Memory B cell (primary cell): ENCODE results near the gene ZNF628.
"Not testable (repeated sequence)": the region's sequence is repeated elsewhere in the genome, so short reads cannot be mapped to it uniquely, and the experiment has no call there.

Source experiments
- ATAC-seq: fragments of 150-1000 bp; cut with Tn5 transposase; 2 replicates; pipeline ENCODE4 v1.10.0; 2021; ENCODE audit warnings: low read depth, mild to moderate bottlenecking, moderate library complexity
- DNase-seq, 2 donors: peaks; one replicate each; pipeline ENCODE4 v3.0.0; 2022; ENCODE audit warnings: low spot score in 2 of 2
- H3K27ac Mint-ChIP-seq: one replicate; pipeline ENCODE4 v1.8.0; 2022; ENCODE audit warnings: mild to moderate bottlenecking, moderate library complexity, mixed read lengths
- H3K27me3 Mint-ChIP-seq: one replicate; pipeline ENCODE4 v1.8.0; 2022; ENCODE audit warnings: mixed read lengths
- H3K36me3 Mint-ChIP-seq: one replicate; pipeline ENCODE4 v1.8.0; 2022; ENCODE audit warnings: mild to moderate bottlenecking, mixed read lengths
- H3K4me1 Mint-ChIP-seq: one replicate; pipeline ENCODE4 v1.8.0; 2022; ENCODE audit warnings: mixed read lengths
- H3K4me3 Mint-ChIP-seq: one replicate; pipeline ENCODE4 v1.8.0; 2022; ENCODE audit warnings: mild to moderate bottlenecking, moderate library complexity, mixed read lengths
- H3K9me3 Mint-ChIP-seq: one replicate; pipeline ENCODE4 v1.8.0; 2022; ENCODE audit warnings: mixed read lengths

The ZNF628 gene

DNA sequence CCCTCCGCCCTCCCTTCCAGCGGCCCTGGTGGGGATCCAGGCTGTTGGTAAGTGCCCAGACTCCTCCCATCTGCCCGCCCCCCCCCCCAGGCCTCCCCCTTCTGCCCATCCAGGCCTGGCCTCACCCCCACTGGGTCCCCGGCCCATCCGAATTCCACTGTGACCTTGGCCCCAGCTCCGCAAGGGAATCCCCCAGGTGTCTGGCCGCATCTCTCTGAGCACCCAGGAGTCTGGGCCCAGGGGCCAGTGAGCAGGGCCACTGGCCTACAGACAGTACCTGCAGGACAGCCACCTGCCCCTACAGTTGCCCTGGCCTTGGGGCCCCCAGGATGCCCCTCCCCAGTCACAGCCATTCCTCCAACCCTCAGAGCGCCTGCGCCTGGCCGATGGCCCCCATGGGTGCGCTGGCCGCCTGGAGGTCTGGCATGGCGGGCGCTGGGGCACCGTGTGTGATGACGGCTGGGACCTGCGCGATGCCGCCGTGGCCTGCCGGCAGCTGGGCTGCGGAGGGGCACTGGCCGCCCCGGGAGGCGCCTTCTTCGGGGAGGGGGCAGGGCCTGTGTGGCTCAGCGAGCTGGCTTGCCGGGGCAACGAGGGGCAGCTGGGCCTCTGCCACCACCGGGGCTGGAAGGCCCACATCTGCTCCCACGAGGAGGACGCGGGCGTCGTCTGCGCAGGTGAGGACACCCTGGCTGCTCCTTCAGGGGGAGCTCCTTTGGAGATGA is 12.7 kb downstream of the ZNF628 start:
- peaks cover 8% of the 10 kb centered on the region for H3K4me1 Mint-ChIP-seq
- no peak for ATAC-seq
- peaks cover 8% of the 10 kb centered on the region for H3K27me3 Mint-ChIP-seq
- no peaks in the 10 kb centered on the region for H3K36me3 Mint-ChIP-seq
- DNase-seq: no peak
- H3K27ac Mint-ChIP-seq: no peak overlapping the region
- H3K4me3 Mint-ChIP-seq: no peak overlapping the region
- H3K9me3 Mint-ChIP-seq: no peaks in the 10 kb centered on the region

DNA sequence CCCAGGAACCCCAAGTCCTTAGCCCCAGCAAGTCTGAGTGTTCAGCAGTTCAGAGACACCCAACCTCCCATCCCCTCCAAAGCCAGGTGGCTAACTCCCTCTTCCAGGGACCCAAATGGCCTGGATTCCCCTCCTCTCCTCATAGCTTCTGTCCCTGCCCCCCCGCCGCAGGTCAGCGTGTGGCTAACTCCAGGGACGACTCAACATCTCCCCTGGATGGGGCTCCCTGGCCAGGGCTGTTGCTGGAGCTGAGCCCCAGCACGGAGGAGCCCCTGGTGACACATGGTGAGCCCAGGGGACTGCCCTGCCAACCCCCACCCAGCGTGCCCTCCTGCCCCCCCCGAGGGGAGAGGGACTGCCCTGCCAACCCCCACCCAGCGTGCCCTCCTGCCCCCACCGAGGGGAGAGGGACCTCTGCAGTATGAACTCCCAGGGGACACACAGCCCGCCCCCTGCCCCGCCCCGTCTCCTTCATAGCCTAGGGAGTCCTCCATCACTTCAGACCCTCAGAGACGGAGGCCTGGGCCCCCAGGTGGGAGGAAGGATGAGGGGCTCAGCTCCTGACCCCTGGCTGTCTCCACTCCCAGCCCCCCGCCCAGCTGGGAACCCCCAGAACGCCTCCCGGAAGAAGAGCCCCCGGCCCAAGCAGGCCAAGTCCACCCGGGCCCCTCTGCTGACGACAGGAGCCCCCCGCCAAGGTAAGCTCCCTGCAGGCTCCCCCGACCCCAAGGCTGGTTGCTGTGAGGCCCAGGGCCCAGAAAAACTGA is 13.5 kb downstream of the ZNF628 start:
- H3K27me3 Mint-ChIP-seq: peaks cover 9% of the 10 kb centered on the region
- peaks cover 10% of the 10 kb centered on the region for H3K4me1 Mint-ChIP-seq
- H3K4me3 Mint-ChIP-seq: no peak overlapping the region
- no peak overlapping the region for H3K27ac Mint-ChIP-seq
- H3K36me3 Mint-ChIP-seq: no peaks in the 10 kb centered on the region
- no peaks in the 10 kb centered on the region for H3K9me3 Mint-ChIP-seq
- no peak for ATAC-seq
- no peak for DNase-seq

DNA sequence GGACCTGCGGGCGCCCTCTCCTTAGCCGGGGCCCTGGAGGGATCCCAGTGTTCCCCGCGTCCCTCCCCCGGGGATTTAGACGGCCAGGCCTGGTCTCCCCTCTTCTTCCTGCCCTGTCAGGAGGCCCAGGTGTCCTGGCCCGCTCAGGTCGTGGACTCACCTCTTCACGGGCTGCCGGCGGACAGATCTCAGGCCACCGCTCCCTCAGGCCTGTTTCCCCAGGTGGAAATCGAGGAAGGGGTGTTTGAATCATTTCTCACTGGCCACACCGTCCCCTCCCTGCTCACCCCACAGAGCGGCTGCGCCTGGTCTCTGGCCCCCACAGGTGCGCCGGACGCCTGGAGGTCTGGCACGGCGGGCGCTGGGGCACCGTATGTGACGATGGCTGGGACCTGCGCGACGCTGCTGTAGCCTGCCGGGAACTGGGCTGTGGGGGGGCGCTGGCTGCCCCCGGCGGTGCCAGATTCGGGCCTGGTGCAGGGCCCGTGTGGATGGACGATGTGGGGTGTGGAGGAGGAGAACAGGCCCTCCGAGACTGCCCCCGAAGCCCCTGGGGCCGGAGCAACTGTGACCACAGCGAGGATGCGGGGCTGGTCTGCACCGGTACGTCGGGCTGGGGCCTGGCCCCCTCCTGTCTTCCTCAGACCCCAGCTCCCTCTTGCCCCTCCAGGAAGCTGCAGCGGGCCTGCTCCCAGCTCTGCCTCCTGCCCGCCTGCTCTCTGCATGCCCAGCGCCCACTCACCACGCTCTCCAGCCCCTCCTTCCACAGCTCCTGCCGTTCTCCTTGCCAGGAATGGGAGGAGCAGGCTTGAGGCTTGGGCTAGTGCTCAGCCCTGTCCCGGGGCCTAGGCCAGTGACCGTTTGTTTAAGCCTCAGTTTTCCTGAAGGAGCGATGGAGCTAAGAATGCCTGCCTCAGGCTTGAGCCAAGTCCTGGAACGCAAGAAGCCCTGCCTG is 14.3 kb downstream of the ZNF628 start:
- DNase-seq: no peak
- H3K9me3 Mint-ChIP-seq: no peaks in the 10 kb centered on the region
- no peaks in the 10 kb centered on the region for H3K36me3 Mint-ChIP-seq
- ATAC-seq: no peak
- H3K4me3 Mint-ChIP-seq: no peak overlapping the region
- peaks cover 10% of the 10 kb centered on the region for H3K4me1 Mint-ChIP-seq
- no peak overlapping the region for H3K27ac Mint-ChIP-seq
- H3K27me3 Mint-ChIP-seq: peaks cover 9% of the 10 kb centered on the region

DNA sequence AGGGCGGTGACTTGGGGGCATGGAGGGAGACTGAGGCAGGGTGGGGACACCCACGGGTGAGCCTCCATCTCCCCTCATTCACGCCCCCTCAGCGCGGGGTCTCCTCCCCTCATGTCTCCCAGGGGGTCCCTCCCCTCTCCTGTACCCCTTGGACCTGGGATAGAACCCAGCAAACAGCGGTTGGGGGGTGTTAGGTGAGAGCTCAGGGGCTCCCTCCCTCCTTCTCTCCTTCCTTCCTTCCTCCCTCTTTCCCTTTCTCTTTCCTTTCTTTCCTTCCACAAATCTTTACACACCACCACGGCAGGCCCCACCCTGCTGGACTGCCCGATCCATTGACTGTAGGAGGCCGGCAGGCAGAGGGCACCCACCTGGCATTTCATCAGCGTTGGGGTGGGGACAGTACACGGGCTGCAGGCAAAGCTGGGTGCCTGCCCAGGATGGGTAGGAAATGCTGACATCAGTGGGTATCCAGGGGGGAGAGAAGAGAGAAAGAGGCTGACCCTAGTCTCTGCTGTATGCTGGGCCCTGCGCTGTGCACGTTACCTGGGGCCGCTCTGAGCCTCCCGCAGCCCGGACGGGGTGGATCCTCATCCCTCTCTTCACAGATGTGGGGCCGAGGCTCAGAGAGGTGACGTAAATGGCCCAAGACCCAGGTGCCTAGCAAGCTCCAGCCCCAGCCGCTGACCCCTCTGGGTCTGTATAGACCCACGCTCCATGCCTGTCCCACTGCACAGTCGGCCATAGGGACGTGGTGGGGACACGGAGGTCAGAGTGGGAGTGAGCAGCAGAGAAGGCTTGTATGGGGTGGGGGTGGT is 15.3 kb downstream of the ZNF628 start:
- Mint-ChIP-seq H3K4me1 (peaks cover 6% of the 10 kb centered on the region), H3K36me3 (no peaks in the 10 kb centered on the region), H3K27ac (no peak overlapping the region), H3K27me3 (peaks cover 9% of the 10 kb centered on the region), H3K4me3 (no peak overlapping the region), H3K9me3 (no peaks in the 10 kb centered on the region)
- DNase-seq: no peak
- ATAC-seq: no peak

DNA sequence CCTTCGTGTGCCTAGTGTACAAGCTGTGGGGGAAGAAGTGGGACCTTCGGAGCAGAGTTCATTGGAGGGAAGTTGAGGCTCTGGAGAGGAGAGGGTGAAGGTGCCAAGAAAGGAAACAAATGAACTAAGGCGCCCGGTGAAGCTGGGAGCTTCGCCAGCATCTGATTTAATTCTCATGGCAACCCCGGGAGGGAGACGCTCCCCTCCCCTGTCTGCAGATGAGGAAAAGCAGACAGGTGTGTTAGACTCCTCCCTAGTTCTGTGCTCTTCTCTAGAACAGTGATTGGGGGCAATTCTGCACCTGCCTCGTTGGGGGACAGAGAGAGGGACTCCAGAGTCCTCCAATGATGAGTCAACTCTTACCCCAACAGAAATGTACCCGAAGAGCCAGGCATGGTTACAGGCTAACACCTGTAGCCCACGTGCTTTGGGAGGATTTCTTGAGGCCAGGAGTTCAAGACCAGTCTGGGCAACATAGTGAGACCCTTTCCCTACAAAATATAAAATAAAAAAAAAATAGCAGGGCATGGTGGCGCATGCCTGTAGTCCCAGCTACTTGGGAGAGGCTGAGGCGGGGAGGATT is 16.0 kb downstream of the ZNF628 start:
- Mint-ChIP-seq H3K27ac (no peak overlapping the region), H3K27me3 (peaks cover 9% of the 10 kb centered on the region), H3K4me3 (no peak overlapping the region), H3K36me3 (no peaks in the 10 kb centered on the region), H3K9me3 (no peaks in the 10 kb centered on the region), H3K4me1 (peaks cover 6% of the 10 kb centered on the region)
- DNase-seq (no peak), ATAC-seq (no peak)

DNA sequence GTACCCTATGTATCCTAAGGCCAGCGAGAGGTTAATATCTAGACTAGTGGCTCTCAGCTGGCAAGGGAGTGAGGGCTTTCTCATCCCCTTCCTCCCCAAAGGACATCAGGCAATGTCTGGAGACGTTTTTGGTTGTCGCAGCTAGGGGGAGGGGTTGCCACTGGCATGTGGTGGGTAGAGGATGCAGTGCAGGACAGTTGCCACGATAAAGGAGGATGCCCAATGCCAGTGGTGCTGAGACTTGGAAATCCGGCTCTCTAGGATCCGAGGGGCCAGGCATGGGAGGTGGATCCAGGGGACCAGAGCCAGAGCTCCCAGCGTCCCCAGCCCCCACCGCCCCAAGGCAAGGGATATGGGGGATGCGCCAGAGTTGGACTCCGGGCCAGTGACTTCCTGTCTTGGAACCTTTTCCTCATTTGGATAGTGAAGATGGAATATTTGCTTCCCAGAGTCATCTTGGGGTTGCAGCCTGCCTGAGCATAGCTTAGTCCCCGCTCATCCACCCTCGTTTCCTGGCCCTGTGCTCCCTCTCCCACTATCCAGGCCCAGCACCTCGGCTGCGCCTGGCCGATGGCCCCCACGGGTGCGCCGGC is 16.7 kb downstream of the ZNF628 start:
- peaks cover 6% of the 10 kb centered on the region for H3K4me1 Mint-ChIP-seq
- ATAC-seq: no peak
- no peak overlapping the region for H3K27ac Mint-ChIP-seq
- DNase-seq: no peak
- peaks cover 9% of the 10 kb centered on the region for H3K27me3 Mint-ChIP-seq
- H3K36me3 Mint-ChIP-seq: no peaks in the 10 kb centered on the region
- H3K4me3 Mint-ChIP-seq: no peak overlapping the region
- no peaks in the 10 kb centered on the region for H3K9me3 Mint-ChIP-seq

DNA sequence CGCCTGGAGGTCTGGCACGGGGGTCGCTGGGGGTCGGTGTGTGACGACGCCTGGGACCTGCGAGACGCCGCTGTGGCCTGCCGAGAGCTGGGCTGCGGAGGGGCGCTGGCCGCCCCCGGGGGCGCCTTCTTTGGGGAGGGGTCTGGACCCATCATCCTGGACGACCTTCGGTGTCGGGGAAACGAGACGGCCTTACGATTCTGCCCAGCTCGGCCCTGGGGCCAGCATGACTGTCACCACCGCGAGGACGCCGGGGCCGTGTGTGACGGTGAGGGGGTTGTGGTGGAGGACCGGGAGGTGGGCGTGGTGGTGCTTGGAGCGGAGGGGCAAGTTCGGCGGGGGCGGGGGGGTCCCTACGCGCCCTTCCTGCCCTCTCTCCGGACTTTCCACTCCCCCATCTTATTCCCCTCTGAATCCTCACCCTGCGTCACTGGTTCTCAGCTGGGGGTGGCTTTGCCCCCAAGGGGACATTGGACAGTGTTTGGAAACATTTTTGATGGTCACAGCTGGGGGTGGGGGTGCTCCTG is 17.3 kb downstream of the ZNF628 start:
- ATAC-seq: no peak
- H3K27ac Mint-ChIP-seq: no peak overlapping the region
- H3K4me3 Mint-ChIP-seq: no peak overlapping the region
- H3K36me3 Mint-ChIP-seq: no peaks in the 10 kb centered on the region
- H3K9me3 Mint-ChIP-seq: no peaks in the 10 kb centered on the region
- DNase-seq: no peak
- peaks cover 3% of the 10 kb centered on the region for H3K4me1 Mint-ChIP-seq
- peaks cover 9% of the 10 kb centered on the region for H3K27me3 Mint-ChIP-seq

DNA sequence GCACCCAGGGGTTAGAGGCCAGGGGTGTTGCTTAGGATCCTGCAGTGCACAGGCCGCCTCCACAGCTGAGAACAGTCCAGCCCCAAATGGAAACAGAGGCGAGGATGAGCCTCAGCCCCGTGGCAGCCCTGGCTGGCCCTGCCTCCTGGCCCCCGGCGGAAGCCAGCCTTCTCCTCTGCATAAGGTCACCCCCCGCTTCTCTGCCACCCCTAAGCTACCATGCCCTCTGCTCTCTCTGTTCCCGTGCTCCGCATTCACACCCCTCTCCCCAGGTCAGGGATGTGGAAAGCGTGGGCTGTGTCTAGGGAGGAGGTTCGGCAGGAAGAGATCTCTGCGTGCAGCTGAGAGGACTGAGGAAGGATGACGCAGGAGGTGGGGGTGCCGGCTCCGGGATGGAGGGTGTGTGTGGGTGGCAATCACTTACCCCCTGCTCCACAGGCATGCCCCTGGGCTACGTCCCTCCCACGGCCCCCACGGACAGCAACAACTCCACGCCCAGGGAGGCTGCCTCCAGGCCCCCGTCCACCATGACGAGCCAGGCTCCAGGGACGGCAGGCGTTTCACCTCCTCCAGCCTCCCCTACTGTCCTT is 17.9 kb downstream of the ZNF628 start:
- peak overlapping the region; percentile 49 for H3K4me3 Mint-ChIP-seq
- H3K27ac Mint-ChIP-seq: no peak overlapping the region

DNA sequence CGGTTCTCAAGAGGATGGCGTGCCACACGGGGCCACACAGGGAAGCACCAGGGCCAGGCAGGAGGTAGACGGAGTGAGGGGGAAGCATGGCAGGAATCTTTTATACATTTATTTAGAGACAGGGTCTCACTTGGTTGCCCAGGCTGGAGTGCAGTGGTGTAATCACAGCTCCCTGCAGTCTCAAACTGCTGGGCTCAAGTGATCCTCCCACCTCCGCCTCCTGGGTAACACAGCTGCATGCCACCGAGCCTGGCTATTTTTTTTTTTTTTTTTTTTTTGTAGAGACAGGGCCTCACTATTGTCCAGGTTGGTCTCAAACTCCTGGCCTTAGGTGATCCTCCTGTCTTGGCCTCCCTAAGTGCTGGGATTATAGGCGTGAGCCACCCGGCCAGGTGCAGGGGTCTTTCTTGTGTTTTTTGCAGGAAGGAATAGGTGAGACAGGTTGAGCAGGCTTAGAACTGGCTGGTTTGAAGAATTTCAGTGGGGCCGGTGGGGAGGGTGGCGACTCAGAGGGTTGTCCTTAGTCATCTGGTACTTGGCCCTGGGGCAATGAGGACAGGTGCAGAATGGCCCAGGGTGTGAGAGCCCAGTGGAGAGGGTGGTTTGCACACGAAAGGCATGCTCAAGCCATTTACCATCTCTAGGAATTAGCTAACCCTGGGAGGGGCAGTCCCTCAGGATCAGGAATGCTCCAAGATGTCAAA is 19.4 kb downstream of the ZNF628 start:
- Mint-ChIP-seq H3K27me3 (peaks cover 9% of the 10 kb centered on the region), H3K4me3 (no peak overlapping the region), H3K4me1 (peaks cover 3% of the 10 kb centered on the region), H3K9me3 (no peaks in the 10 kb centered on the region), H3K36me3 (no peaks in the 10 kb centered on the region), H3K27ac (no peak overlapping the region)
- DNase-seq (no peak), ATAC-seq (no peak)

More for the DNA sequence above, 17.9 kb downstream of the ZNF628 start:
- Mint-ChIP-seq H3K9me3 (no peaks in the 10 kb centered on the region), H3K4me1 (peaks cover 3% of the 10 kb centered on the region), H3K27me3 (peaks cover 9% of the 10 kb centered on the region), H3K36me3 (no peaks in the 10 kb centered on the region)
- ATAC-seq (no peak), DNase-seq (no peak)

DNA sequence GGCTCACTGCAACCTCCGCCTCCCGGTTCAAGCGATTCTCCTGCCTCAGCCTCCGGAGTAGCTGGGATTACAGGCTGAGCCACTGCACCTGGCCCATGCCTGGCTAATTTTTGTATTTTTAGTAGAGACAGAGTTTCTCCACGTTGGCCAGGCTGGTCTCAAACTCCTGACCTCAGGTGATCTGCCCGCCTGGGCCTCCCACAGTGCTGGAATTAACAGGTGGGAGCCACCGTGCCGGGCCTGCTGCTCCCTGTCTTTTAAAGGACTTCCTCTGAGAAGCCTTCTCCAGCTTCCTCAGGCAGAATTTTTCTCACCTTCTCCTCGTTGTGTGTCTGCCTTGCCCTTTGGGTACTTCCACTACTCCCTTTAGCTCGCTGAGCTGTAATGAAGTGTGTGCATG is 20.4 kb downstream of the ZNF628 start:
- not testable (repeated sequence) for H3K4me3 Mint-ChIP-seq, H3K4me1 Mint-ChIP-seq, DNase-seq, H3K27me3 Mint-ChIP-seq, ATAC-seq, H3K36me3 Mint-ChIP-seq, H3K9me3 Mint-ChIP-seq, H3K27ac Mint-ChIP-seq

DNA sequence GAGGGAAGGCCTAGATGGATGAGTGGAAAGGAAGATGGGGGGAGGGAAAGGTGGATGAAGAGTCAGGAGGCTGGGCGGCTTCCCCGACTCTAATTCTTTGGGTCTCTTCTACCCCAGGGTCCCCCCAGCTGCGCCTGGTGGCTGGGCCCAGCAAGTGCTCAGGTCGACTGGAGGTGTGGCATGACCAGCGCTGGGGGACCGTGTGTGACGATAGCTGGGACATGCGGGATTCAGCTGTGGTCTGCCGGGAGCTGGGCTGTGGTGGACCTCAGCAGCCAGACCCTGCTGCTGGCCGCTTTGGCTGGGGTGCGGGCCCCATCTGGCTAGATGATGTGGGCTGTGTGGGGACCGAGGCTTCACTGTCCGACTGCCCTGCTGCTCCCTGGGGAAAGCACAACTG is 21.3 kb downstream of the ZNF628 start:
- H3K27ac Mint-ChIP-seq: no peak overlapping the region
- H3K9me3 Mint-ChIP-seq: no peaks in the 10 kb centered on the region

DNA sequence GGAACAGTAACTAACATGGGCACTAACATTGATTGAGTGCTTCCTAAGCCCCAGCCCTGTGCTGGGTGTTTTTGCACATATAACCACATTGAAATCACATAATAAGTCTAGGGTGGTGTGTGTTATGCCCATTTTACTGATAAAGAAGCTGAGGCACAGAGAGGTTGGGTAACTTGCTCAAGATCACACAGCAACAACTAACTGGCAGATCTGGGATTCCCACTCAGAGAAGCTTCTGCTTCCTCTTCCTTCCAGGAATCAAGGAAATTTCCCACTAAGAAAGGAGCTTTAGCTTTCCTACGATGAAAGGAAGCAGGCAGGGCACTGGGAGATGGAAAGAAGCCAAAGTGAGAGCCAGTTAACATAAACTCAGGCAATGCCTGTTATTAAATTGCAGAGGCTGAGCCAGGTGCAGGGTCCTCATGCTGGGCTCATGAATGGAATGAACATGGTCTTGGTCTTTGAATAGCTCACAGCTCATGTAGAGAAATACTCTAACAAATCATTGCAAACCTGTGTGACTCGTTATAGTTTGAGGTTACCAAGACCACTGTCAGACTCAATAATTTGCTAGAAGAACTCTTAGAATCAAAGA is 21.9 kb downstream of the ZNF628 start:
- peaks cover 1% of the 10 kb centered on the region for H3K27me3 Mint-ChIP-seq
- DNase-seq (no peak), ATAC-seq (no peak)
- no peaks in the 10 kb centered on the region for H3K36me3 Mint-ChIP-seq
- H3K9me3 Mint-ChIP-seq: no peaks in the 10 kb centered on the region
- no peak overlapping the region for H3K27ac Mint-ChIP-seq
- peaks cover 12% of the 10 kb centered on the region for H3K4me1 Mint-ChIP-seq
- H3K4me3 Mint-ChIP-seq: no peak overlapping the region

More for the DNA sequence above, 21.3 kb downstream of the ZNF628 start:
- Mint-ChIP-seq H3K27me3 (peaks cover 4% of the 10 kb centered on the region), H3K36me3 (no peaks in the 10 kb centered on the region), H3K4me3 (no peak overlapping the region), H3K4me1 (peaks cover 9% of the 10 kb centered on the region)
- DNase-seq (no peak), ATAC-seq (no peak)
